ENCODE results near the gene RBMS1.

Gene RBMS1, protein sequence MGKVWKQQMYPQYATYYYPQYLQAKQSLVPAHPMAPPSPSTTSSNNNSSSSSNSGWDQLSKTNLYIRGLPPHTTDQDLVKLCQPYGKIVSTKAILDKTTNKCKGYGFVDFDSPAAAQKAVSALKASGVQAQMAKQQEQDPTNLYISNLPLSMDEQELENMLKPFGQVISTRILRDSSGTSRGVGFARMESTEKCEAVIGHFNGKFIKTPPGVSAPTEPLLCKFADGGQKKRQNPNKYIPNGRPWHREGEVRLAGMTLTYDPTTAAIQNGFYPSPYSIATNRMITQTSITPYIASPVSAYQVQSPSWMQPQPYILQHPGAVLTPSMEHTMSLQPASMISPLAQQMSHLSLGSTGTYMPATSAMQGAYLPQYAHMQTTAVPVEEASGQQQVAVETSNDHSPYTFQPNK

DNA sequence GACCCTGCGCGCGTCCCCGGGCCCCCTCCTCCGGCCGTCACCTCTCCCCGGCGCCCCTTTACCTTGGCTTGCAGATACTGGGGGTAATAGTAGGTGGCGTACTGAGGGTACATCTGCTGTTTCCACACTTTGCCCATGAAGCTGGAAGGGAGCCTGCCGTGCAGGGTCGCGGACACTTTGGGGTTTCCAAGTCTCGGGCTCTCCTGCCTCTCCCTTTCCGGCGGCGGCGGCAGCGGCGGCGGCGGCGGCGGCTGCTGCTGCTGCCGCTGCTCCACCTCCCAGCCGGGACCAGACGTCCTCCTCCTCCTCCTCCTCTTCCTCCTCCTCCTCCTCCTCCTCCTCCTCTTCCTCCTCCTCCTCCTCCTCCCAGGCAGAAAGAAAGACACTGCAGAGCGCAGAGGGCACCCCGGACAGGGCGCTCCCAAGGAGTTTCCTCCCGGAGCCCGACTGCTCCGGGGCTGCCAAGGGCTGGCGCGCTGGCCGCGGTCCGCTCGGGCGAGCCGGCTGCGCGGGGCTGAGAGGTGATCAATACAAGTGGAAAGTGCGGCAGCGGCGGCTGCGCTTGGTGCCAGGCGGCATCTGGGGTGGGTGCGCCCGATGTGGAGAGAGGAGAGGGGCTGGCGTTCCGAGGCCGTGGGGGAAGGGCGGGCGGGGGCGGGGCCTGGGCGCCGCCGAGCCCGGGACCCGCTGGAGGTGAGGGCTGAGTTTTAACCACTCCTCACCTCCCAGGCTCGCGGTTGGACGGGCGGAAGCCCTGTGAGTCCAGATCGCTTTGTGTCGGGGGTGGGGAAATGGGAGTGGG lies at the start of gene RBMS1:
RBMS1 (minus strand) TSS at position 581 of the 802 bp plus-strand sequence; CDS start at position 137, 444 bp downstream.
- peak; percentile 57 to 63 for DNase-seq

- DNase-seq: no peak
These were observed 48.1 kb upstream of the RBMS1 start for GRCh38 chr2:160541745-160542144.

DNA sequence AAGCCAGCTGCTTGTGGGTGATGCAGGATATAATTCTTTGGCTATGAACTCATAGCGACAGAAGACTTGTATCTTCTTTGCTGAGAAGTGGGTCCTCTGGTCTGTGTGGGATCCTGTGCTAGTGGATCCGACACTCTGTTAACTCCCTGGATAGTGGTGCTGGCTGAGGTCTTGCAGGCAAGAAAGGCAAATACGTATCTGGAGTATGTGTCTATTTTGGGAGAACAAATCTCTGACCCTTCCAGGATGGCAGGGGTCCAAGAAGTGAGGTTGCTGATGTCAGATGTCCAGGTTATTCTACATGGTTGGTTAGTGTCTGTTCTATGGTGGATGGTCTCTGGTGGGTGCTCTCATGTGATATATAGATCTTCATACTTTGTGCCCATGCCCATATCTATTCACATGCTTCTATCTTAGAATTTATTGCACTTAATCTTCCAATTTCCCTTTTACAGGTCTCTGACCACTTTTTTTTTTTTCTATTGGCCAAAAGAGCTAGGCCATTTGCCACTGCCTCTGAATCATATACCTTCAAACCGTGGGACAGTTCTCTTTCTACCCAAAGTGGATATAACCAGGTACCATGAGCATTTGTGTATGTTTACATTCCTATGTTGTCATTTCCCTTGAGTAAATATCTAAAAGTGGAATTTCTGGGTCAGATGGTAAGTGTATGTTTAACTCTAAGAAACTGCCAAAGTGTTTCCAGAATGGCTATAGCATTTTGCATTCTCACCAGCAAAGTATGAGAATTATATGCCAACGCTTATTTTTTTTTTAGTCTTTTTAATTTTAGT lies 45.1 kb upstream of the RBMS1 start:
- DNase-seq: no peak

DNA sequence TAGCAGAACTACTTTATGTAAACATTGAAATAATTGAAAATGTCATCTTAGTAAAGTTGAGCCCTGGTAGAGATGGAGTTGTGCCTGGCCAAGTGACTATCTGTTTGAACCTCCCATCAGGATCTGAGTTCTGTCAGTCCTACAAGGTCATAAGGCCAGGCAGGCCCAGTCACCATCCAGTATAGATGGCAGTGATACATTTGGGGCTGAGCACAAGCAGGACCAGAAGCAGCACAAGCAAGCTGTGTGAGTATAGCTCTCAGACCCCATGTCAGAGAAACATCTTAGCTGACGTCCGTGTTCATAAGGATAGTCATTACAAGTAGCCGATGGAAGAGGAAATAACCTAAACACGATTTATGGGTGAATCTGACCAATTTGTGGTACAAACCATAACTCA lies 44.5 kb upstream of the RBMS1 start:
- no peak for DNase-seq

DNA sequence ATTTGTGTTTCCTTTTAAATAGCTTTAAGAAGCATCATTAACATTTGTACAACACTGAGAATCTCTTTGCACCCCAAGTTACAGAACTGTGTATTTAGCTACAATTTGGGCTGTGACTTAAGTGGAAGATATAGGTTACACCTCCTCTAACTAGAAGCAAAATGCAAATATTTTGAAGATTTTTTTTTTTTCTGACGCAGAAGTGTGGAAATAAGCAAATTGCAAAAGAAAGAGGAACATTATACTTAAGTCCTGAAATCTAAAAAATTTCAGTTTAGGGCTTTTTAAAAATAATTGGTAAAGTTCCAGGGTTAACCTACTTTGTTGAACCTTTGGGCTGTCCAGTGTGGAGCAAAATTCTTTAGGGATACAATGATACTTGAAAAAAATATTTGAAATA lies 41.4 kb upstream of the RBMS1 start:
- no peak for DNase-seq

DNA sequence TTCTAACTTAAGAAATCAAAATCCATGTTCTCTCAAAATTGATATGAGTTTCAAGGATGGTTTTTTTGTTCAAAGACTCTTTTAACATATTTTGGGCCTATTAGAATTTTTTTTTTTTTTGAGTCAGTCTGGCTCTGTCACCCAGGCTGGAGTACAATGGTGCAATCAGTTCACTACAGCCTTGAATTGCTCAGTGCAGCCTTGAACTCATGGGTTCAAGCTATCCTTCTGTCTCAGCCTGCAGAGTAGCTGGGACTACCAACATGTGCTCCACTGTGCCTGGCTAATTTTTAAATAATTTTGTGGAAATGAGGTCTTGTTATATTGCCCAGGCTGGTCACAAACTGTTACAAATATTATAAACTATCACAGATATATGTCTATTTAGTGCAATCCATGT lies 40.6 kb upstream of the RBMS1 start:
- DNase-seq: no peak

DNA sequence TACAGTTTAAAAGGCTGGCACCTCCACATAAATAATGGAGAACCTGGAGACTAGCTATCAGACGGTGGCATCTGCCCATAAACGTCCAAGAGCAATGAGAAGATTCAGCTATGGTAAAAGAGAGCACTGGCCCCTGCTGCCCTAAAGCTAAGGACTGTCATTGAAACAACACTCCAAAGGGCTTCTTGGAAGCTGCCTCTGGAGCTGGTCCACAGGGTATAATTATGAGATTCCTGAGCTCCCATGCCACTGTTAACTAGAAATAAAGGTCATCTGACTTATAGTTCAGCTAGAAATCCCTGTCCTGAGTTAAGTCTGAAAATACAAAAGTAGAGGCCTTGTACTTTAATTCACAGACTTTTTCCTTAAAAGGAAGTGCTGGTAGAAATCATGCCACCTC lies 39.9 kb upstream of the RBMS1 start:
- no peak for DNase-seq

GRCh38 chr2:160532388-160532787 lies 38.8 kb upstream of the RBMS1 start:
- no peak for DNase-seq

DNA sequence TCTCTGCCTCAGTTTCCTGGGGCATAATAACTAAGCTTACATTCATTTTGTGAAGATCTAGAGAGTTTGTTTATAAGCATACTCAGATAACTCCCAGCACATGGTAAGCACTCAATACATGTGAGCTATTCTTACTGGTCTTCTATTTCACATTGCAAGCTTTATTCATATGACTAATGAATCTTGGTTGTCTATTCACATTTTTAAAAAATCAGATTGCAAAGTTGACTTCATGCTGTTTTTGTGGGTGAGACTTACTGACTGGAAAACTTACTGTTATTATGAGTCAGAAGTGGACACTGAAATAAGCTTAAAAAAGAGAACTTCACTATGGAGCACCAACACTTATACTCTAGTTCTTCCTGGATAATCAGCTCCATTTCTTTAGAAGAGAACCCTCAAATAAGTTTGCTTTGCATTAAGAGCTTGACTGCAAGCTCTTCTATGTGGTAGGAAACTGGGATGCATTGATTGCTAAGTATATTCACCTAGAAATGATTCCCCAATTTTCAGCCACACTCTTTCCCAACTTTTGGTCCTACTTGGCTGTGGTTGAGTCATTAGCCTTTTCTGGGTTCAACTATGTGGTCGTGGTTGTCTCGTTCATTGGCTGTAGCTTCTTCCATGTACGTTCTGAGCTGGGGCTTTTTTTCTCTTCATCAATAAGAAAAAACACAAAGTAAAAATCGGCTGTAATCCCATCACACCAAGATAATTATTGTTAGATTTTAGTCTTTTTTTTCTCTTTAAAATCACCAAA lies 29.5 kb upstream of the RBMS1 start:
- DNase-seq: no peak

DNA sequence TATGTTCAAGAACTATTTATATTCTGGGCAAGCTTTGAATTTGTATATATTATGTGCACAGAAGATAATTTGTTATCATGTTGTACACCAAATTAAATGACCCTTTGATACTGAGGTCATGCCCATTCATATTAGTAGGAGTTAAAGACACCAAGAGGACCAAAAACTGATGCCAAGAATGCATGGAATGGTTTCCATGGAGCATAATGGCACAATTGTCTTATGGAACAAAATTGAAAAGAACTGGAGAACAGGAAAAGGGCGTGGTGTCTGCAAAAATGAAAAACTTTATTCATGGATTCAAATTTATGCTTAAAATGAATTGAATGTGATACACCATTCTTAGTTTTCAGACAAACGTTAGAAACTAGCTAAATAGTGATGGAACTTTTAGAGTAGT lies 24.1 kb upstream of the RBMS1 start:
- no peak for DNase-seq

DNA sequence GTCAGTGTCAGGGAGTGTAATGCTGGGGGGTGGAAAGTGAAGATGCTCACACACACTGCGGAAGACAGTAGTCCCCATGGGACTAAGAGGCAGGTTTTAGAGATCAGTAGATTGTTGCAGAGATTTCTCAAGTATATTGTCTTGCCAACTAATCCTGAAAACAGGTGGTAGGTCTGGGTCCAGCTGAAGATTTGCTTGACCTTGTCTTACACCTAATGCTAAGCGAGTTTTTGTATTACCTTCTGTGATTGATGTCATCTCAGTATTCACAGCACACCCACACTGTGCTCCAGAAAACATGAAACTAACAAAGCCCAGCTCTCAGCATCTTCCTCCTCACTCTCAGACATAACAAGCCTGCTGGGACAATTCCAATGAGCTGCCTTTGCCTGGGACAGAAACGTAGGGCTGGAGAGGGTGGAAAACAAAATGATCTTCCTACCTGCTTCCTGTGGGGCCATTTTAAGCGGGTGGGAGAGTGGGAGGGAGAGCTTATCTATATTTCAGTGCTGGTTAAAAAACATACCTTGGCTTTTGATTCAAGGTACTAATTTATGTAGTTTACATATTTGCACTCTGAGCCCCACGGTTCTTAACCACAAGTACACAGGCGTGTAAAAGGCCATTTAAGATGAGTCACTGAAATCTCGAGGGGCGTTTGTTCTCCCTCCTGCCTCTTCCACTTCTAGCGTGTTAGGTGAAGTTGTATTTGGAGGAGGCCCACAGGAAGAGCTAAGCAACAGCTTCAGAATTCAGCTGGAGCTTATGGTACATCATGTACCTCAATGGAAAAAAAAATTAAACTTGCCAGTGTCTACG lies 23.1 kb upstream of the RBMS1 start:
- peak; percentile 10 to 29 for DNase-seq

DNA sequence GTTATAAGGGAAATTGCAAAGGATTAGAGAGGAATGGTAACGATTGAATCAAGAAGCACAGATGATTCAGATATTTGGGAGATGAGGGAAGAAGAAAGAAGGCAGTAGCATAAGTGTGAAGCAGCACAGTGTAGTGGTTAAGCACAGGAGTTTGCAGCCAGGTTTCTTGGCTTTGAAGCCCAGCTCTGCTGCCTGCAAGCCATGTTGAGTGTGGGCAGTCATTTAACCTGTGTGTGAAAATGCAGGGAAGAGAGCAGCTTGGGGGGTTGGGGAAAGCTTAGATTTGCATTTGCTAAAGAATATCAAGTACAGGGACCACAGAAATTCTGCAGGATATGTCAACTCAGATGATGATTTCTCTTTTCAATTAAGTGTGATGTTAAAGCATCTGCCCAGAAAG lies 21.5 kb upstream of the RBMS1 start:
- no peak for DNase-seq

DNA sequence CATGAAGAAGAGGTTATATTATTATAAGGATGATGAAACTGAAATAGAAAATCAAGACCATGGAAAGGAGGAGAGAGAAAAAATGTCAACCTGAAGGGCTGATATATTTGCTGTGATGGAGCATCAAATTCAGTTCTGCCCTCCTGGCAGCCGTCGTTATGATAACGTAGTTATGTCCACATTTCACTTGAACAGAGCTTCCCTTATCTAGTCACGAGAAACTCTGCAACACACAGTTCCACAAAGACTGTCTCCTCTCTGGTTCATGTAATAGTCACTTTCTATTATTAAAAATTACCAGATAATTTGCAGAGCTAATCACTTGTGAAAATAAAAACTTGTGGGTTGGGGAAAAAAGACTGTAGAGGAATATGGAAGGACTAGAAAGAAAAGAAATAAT lies 19.5 kb upstream of the RBMS1 start:
- DNase-seq: no peak

DNA sequence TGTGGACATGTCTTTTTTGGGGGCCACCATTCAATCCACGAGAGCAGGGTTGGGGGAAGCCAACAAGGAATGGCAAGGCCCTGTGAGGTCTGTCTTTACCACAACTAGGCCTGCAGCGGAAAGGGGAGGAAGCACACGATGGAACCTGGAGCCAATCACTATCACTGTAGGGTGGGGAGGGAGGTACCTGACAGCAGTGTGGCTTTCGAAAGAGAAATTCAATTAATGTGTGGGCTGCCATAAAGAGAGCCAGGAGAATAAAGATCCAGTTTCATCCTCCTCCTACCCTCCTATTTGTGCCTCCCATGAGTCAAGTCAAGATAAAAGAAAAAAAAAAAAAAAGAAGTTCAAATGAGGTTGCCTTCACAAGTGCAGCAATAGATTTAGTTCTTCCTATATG lies 18.9 kb upstream of the RBMS1 start:
- no peak for DNase-seq

GRCh38 chr2:160510617-160511016 lies 17.0 kb upstream of the RBMS1 start:
- no peak for DNase-seq

DNA sequence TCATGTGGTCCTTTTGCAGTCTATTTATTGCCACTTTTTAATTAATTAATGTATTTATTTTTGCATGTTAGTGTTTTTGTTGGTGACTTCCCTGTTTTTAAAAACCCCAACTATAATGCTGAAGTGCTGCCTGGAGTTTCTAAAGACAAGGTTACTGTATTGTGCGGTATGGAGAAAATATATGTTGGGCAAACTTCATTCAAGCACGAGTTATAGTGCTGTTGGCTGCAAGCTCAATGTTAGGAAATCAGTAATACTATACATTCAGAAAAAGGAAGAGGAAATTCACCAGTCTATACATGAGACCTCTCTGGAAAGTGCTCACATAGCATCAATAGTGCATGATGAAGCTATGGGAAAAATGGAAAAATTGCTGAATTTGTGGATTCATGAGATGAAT lies 15.4 kb upstream of the RBMS1 start:
- no peak for DNase-seq

DNA sequence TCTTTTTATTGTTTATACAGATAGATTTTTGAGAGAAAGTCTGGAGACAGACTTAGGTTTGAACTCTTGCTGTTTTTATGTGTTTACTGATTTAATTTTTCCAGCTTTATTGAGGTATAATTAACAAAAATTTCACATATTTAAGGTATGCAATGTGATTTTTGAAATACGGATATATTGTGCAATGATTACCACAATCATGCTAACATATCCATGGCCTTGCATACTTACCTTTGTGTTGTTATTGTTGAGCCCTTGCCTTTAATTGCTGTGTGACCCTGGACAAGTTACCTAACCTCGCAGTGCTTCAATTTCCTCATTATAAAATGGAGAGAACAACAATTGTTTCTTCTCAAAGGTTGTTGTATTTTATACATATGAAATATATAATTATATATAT lies 13.9 kb upstream of the RBMS1 start:
- DNase-seq: no peak

GRCh38 chr2:160507046-160507407 lies 13.4 kb upstream of the RBMS1 start:
- DNase-seq: no peak

- no peak for DNase-seq
These were observed 12.9 kb upstream of the RBMS1 start for GRCh38 chr2:160506371-160507045.

DNA sequence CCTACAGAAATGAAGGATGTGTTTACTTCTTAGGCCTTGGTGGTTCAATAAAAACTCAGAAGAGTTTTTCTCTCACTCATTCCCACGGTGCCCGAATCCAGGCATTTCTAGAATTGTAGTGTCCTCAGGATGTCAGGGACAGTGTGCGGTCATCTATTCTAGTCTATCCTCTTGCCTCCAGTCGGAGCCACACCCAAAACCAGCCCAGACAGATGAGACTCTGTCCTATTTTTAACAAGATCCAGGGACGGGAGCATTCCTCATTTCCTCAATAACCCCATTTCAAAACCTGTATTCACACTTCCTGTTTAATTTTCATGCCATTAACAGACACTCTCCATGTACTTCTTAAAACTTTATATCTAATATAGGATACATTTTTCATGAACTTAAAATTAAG lies 11.6 kb upstream of the RBMS1 start:
- DNase-seq: no peak

DNA sequence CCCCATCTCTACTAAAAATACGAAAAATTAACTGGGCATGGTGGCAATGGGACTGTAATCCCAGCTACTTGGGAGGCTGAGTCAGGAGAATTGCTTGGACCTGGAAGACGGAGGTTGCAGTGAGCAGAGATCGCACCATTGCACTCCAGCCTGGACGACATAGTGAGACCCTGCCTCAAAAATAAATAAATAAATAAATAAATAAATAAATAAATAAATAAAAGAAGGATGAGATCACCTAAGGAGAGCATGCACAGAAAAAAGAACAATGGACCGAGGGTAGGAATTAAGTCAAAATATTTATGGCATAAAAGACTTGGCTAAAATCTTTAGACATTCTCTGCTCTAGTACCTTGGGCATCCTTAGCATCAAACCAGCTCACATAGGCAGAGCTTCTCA lies 8.9 kb upstream of the RBMS1 start:
- no peak for DNase-seq
